OCI-LY7 (cell line): ENCODE measurements around the gene AK2. TPM values are rescaled to one million over a fixed set of nuclear protein-coding genes. Genes with fewer than 3 reads are reported as not detected.

Experiments used
- BruUV-seq: library from RNA; stranded (reverse); fragments of 400-500 nt; replicated peaks from 2 replicates; lab custom pipeline; 2021; lab: Mats Ljungman, UMichigan
- CTCF ChIA-PET: fragments of 300-600 bp; sonication (Branson Sonifier 250); formaldehyde crosslinking; loops from one replicate; lab custom pipeline; 2022; ENCODE audit warnings: antibody characterized with exemption; ENCODE audit not compliant: unreplicated experiment; lab: Charles Lee
- POLR2A ChIA-PET: fragments of 300-600 bp; sonication (Branson Sonifier 250); formaldehyde crosslinking; loops from one replicate; lab custom pipeline; 2022; ENCODE audit warnings: antibody characterized with exemption; lab: Charles Lee
- DNase-seq: peaks from one replicate; pipeline ENCODE4 v3.0.0-alpha.2; 2015; ENCODE audit warnings: low spot score
- H2AFZ ChIP-seq: fragments of 200-600 bp; sonication (generic), shearing (Covaris generic); 2 replicates; pipeline ENCODE4 v1.6.1; 2014; ENCODE audit warnings: mild to moderate bottlenecking, antibody characterized with exemption, low read length, moderate library complexity
- H3K27ac ChIP-seq: fragments of 200-600 bp; sonication (generic); 2 replicates; pipeline ENCODE4 v1.5.1; 2014; ENCODE audit warnings: mixed run types, low read depth, mild to moderate bottlenecking, moderate library complexity, low read length, inconsistent platforms; ENCODE audit not compliant: poor library complexity, severe bottlenecking
- H3K36me3 ChIP-seq: fragments of 200-600 bp; sonication (generic); 2 replicates; pipeline ENCODE4 v1.6.1; 2014; ENCODE audit warnings: mild to moderate bottlenecking, antibody characterized with exemption, low read length, moderate library complexity, mixed read lengths; ENCODE audit not compliant: insufficient read depth
- H3K4me1 ChIP-seq: fragments of 200-600 bp; sonication (generic); 2 replicates; pipeline ENCODE4 v1.5.1; 2014; ENCODE audit warnings: mild to moderate bottlenecking, low read length; ENCODE audit not compliant: insufficient read depth, poor library complexity, severe bottlenecking
- H3K4me2 ChIP-seq: fragments of 200-600 bp; sonication (generic); 2 replicates; pipeline ENCODE4 v1.6.1; 2014; ENCODE audit warnings: mild to moderate bottlenecking, low read length
- H3K4me3 ChIP-seq: fragments of 200-600 bp; sonication (generic); 2 replicates; pipeline ENCODE4 v1.5.1; 2014; ENCODE audit warnings: mild to moderate bottlenecking, low read depth, low read length; ENCODE audit not compliant: poor library complexity, severe bottlenecking
- H3K79me2 ChIP-seq: fragments of 200-600 bp; sonication (generic); 2 replicates; pipeline ENCODE4 v1.6.1; 2016; ENCODE audit warnings: low read depth, mild to moderate bottlenecking, low read length, moderate library complexity, mixed read lengths; ENCODE audit not compliant: insufficient read depth
- H3K9me2 ChIP-seq: fragments of 200-600 bp; sonication (generic); 2 replicates; pipeline ENCODE4 v1.6.1; 2016; ENCODE audit warnings: mild to moderate bottlenecking, low read length, mixed read lengths; ENCODE audit not compliant: insufficient read depth
- H3K9me3 ChIP-seq: fragments of 200-600 bp; sonication (generic); 2 replicates; pipeline ENCODE4 v1.6.1; 2014; ENCODE audit warnings: mild to moderate bottlenecking, mixed run types, low read length, mixed read lengths
- H4K20me1 ChIP-seq: fragments of 200-600 bp; sonication (generic); 2 replicates; pipeline ENCODE4 v1.6.1; 2014; ENCODE audit warnings: mild to moderate bottlenecking, antibody characterized with exemption, low read length, moderate library complexity, mixed read lengths; ENCODE audit not compliant: insufficient read depth
- EZH2phosphoT487 ChIP-seq: fragments of 200-600 bp; sonication (generic); IDR thresholded peaks from 2 replicates; pipeline ENCODE4 v1.6.1; 2018; ENCODE audit warnings: low read depth, borderline replicate concordance, mild to moderate bottlenecking, mixed run types, antibody characterized with exemption, low read length, moderate library complexity, mixed read lengths
- intact Hi-C: fragments of 100-400 bp; cut with micrococcal nuclease; formaldehyde crosslinking; loops from one replicate; pipeline ENCODE4 v1.10.0; 2022; ENCODE audit not compliant: unreplicated experiment
- total RNA-seq, 2 experiments: library from RNA; depleted of rRNA in 1 of 2; stranded (reverse); fragments of >200 nt in 1 of 2; shearing (Covaris generic) in 1 of 2; gene quantifications; 2 replicates each; pipeline ENCODE4 v1.2.3, GENCODE V29; 2014 to 2022
- TF ChIP-seq, protein P1 (sequence below): fragments of 200-600 bp; sonication (generic); conservative IDR thresholded peaks from 2 replicates; pipeline ENCODE4 v1.5.1; 2014; ENCODE audit warnings: mild to moderate bottlenecking, antibody characterized with exemption, low read length, moderate library complexity, mixed read lengths

The AK2 gene
- total RNA-seq, 2 experiments from 2014 or later, result 185 to 298 TPM

- ChIA-PET CTCF (no interaction called here), POLR2A (no interaction called here)
- H4K20me1 ChIP-seq, result peaks cover 23% of the 10 kb centered on the region; the same call in 1 of the 2 replicates
Measured at GRCh38 chr1:33032126-33032869, 4.4 kb downstream of the AK2 start.

GRCh38 chr1:33031506-33031905, 5.2 kb downstream of the AK2 start:
- peaks cover 33% of the 10 kb centered on the region for H3K4me1 ChIP-seq
- ChIA-PET CTCF (no interaction called here), POLR2A (interaction anchor here (0.8 to 1.1 kb wide), 3 partner anchors 11 to 122 kb away, joined by 3 to 4 read pairs (median 3); no protein-coding TSS in a partner anchor)
- DNase-seq, result no peak
- TF ChIP-seq EZH2phosphoT487, result no peak
- TF ChIP-seq, protein P1, sequence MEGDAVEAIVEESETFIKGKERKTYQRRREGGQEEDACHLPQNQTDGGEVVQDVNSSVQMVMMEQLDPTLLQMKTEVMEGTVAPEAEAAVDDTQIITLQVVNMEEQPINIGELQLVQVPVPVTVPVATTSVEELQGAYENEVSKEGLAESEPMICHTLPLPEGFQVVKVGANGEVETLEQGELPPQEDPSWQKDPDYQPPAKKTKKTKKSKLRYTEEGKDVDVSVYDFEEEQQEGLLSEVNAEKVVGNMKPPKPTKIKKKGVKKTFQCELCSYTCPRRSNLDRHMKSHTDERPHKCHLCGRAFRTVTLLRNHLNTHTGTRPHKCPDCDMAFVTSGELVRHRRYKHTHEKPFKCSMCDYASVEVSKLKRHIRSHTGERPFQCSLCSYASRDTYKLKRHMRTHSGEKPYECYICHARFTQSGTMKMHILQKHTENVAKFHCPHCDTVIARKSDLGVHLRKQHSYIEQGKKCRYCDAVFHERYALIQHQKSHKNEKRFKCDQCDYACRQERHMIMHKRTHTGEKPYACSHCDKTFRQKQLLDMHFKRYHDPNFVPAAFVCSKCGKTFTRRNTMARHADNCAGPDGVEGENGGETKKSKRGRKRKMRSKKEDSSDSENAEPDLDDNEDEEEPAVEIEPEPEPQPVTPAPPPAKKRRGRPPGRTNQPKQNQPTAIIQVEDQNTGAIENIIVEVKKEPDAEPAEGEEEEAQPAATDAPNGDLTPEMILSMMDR, result no peak
- H2AFZ ChIP-seq, result no peak overlapping the region
- H3K27ac ChIP-seq, result no peak overlapping the region
- intact Hi-C loops, result no loop called here
- no peaks in the 10 kb centered on the region for H3K9me2 ChIP-seq
- no TSS peak for BruUV-seq
- H3K9me3 ChIP-seq, result no peaks in the 10 kb centered on the region
- H3K36me3 ChIP-seq, result peaks cover 76% of the 10 kb centered on the region
- H3K4me2 ChIP-seq, result no peak overlapping the region
- no peak overlapping the region for H3K4me3 ChIP-seq
- peaks cover 97% of the 10 kb centered on the region for H3K79me2 ChIP-seq
- peaks cover 23% of the 10 kb centered on the region; the same call in 1 of the 2 replicates for H4K20me1 ChIP-seq

More at GRCh38 chr1:33032126-33032869, 4.4 kb downstream of the AK2 start:
- Histone ChIP-seq H3K36me3 (peaks cover 76% of the 10 kb centered on the region), H3K27ac (no peak overlapping the region), H3K4me1 (peaks cover 37% of the 10 kb centered on the region), H3K4me2 (peak overlapping the region; percentile 2; the same call in 1 of the 2 replicates), H3K9me2 (no peaks in the 10 kb centered on the region), H3K4me3 (no peak overlapping the region), H3K9me3 (no peaks in the 10 kb centered on the region), H2AFZ (no peak overlapping the region), H3K79me2 (peaks cover 93% of the 10 kb centered on the region)
- BruUV-seq, result no TSS peak
- TF ChIP-seq, protein P1, result no peak
- TF ChIP-seq EZH2phosphoT487, result no peak
- DNase-seq, result no peak
- intact Hi-C loops, result no loop called here

DNA sequence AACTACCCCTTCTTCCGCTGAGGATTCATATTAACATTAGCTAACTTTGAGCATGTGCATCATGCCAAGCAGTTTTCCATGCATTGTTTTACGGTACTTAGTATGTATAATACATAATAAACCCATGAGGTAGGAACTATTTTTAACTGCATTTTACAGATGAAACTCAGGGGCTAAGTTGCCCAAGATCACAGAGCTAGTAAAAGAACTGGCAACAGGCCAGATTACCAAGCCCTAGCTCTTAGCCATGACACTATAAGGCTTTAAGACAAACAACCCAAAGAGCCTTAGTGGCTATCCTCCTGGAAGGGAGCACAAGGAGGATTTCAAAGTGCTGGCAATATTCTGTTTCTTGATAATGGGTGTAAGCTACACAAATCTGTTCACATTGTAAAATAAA, 6.1 kb downstream of the AK2 start:
- Histone ChIP-seq H3K36me3 (peaks cover 80% of the 10 kb centered on the region), H4K20me1 (peaks cover 24% of the 10 kb centered on the region), H3K4me3 (no peak overlapping the region), H2AFZ (no peak overlapping the region), H3K27ac (no peak overlapping the region), H3K9me3 (no peaks in the 10 kb centered on the region), H3K79me2 (peaks cover 95% of the 10 kb centered on the region), H3K4me1 (peaks cover 30% of the 10 kb centered on the region), H3K4me2 (no peak overlapping the region), H3K9me2 (no peaks in the 10 kb centered on the region)
- ChIA-PET CTCF (no interaction called here), POLR2A (interaction anchor here (0.7 to 1.1 kb wide), 3 partner anchors 90 to 123 kb away, joined by 3 read pairs; no protein-coding TSS in a partner anchor)
- intact Hi-C loops, result no loop called here
- TF ChIP-seq, protein P1, result no peak
- no peak for TF ChIP-seq EZH2phosphoT487
- BruUV-seq, result no TSS peak
- DNase-seq, result no peak
